GM18868 (cell line): ENCODE measurements around the gene CBFA2T2.
"Not testable (repeated sequence)": the region's sequence is repeated elsewhere in the genome, so short reads cannot be mapped to it uniquely, and the experiment has no call there.

Experiments used
- ATAC-seq: cut with Tn5 transposase; IDR thresholded peaks from one replicate; pipeline ENCODE4 v1.9.1; 2021; ENCODE audit warnings: mild to moderate bottlenecking, moderate library complexity; ENCODE audit not compliant: unreplicated experiment

The CBFA2T2 gene

DNA sequence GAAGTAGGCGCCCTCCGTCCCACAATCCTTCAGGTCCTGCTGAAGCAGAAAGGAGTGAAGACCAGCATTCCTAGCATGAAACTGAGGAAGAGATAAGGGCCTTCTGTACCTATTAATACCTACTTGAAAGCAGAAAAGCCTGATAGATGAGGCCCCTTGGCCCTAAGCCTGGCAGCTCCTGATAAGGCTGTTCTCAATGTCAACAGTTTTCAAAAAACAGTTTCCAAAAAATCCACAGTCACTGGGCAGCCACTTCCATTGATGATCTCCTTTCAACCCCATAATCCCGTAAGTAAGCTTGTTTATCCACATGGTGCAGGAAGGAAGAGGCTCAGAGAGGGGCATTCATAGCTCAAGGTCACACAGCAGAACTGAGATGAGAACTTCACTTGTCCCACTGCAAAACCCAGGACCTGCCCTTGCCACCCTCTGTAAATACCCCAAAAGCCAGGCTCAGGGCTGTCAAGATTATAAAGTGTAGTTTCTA lies 199.1 kb downstream of the CBFA2T2 start:
- ATAC-seq, result no peak

DNA sequence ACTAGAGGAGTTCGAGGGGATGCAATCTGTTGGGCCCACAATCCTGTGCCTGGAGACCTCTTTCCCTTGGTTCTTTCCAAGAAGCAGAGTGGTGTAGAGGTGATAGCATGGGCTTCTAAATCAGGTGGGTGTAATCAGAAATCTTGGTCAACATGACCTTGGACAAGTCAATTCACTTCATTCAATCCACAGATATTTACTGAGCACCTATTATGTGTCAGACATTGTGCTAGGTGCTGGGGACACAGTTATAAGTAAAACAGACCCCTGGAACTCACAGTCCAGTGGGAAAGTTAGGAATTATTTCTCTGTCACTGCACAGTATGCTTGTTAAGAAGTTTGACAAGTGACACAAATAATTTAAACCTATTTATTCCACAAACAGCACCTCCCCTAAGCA lies 199.6 kb downstream of the CBFA2T2 start:
- ATAC-seq, result no peak

DNA sequence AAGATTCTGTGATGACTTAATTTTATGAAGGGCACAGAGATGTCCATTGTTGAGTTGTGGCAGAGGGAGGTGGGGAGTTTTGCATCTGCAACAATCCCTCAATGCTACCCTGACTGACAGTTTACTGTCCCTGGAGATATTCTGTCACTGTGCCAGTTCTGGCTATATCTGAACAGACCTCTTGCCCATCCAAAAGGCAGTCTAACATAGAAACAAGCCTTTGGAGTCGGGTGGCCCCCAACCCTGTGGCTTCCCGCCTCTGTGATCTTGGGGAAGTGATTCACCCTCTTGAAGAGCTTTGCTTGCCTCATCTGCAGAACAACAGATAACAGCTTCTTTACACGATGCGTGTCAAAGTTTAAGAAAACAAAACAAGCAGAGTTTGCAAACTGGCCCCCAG lies 200.1 kb downstream of the CBFA2T2 start:
- ATAC-seq, result no peak

- ATAC-seq, result no peak
Observed at GRCh38 chr20:33693289-33693688, 203.4 kb downstream of the CBFA2T2 start.

GRCh38 chr20:33693741-33694638 lies 204.1 kb downstream of the CBFA2T2 start:
- ATAC-seq, result no peak

DNA sequence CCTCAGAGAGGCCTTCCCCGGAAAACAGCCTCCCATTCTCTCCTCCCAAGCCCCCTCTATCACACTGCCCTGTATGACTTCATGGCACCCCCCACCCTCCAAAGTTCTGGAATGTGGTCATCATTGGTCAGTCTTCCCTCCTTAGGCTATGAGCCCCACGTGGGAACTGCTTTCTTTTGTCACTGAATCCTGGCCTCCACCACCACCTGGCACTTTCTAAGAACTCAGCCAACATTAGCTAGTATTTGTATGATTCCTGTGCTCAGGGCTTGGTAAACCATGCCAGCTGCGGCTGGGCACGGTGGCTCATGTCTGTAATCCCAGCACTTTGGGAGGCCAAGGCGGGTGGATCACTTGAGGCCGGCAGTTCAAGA lies 204.7 kb downstream of the CBFA2T2 start:
- no peak for ATAC-seq

GRCh38 chr20:33696448-33696847 lies 206.6 kb downstream of the CBFA2T2 start:
- no peak for ATAC-seq

- no peak for ATAC-seq
Observed at GRCh38 chr20:33697129-33697528, 207.2 kb downstream of the CBFA2T2 start.

- not testable (repeated sequence) for ATAC-seq
Observed at GRCh38 chr20:33698966-33699365, 209.1 kb downstream of the CBFA2T2 start.
